Lower lobe of right lung (tissue), 2 donors: ENCODE results near the gene CAMK2G. TPM values are rescaled to one million over a fixed set of nuclear protein-coding genes. Genes with fewer than 3 reads are reported as not detected.

Experiments used
- ATAC-seq, 2 donors: fragments of 200-7000 bp; cut with Tn5 transposase; one replicate each; pipeline ENCODE4 v1.9.1; 2020 to 2022; ENCODE audit warnings: mild to moderate bottlenecking in 2 of 2, moderate library complexity in 2 of 2
- DNase-seq: peaks from one replicate; pipeline ENCODE4 v3.0.0-alpha.2; 2020
- H3K27ac ChIP-seq: fragments of 200-600 bp; one replicate; pipeline ENCODE4 v1.8.0; 2022
- H3K27me3 ChIP-seq: fragments of 200-600 bp; one replicate; pipeline ENCODE4 v1.8.0; 2022; ENCODE audit warnings: low read depth
- H3K36me3 ChIP-seq: fragments of 200-600 bp; one replicate; pipeline ENCODE4 v1.8.0; 2022; ENCODE audit warnings: mild to moderate bottlenecking
- H3K4me1 ChIP-seq: fragments of 200-600 bp; one replicate; pipeline ENCODE4 v1.8.0; 2022
- H3K4me3 ChIP-seq: fragments of 200-600 bp; one replicate; pipeline ENCODE4 v1.8.0; 2022; ENCODE audit warnings: mild to moderate bottlenecking
- H3K9me3 ChIP-seq: fragments of 200-600 bp; one replicate; pipeline ENCODE4 v1.8.0; 2022
- CTCF ChIP-seq: fragments of 200-600 bp; IDR thresholded peaks from one replicate; pipeline ENCODE4 v1.8.0; 2022; ENCODE audit warnings: antibody characterized with exemption, mild to moderate bottlenecking
- intact Hi-C: fragments of 100-400 bp; cut with DNase I; formaldehyde crosslinking; loops from one replicate; pipeline ENCODE4 v1.11.0; 2022
- total RNA-seq: library from RNA; stranded (reverse); fragmentation: NEBNext Ultra II Directional; extraction: Animal tissue kit (Norgen Biotek cat#: 25700); gene quantifications from one replicate; pipeline ENCODE4 v1.2.1, GENCODE V29; 2021
- donor health status: DM: no; HTN: yes; CAD: no; lungs with severe emphysema.

Gene CAMK2G
- total RNA-seq, 1 donor from 2014 or later = 38.4 TPM

- peak; percentile 57 to 61 for ATAC-seq
- DNase-seq = no peak
- Histone ChIP-seq H3K9me3 (no peaks in the 10 kb centered on the region), H3K4me1 (peaks cover 31% of the 10 kb centered on the region), H3K36me3 (no peaks in the 10 kb centered on the region), H3K27ac (peak overlapping the region; percentile 53), H3K27me3 (no peaks in the 10 kb centered on the region), H3K4me3 (no peak overlapping the region)
- intact Hi-C loops = loop anchor here (10.0 kb wide), 2 partner anchors 46 to 196 kb away; no protein-coding TSS in a partner anchor
- TF ChIP-seq CTCF = no peak
These were observed 14.2 kb upstream of the CAMK2G start for GRCh38 chr10:73888514-73888913.

DNA sequence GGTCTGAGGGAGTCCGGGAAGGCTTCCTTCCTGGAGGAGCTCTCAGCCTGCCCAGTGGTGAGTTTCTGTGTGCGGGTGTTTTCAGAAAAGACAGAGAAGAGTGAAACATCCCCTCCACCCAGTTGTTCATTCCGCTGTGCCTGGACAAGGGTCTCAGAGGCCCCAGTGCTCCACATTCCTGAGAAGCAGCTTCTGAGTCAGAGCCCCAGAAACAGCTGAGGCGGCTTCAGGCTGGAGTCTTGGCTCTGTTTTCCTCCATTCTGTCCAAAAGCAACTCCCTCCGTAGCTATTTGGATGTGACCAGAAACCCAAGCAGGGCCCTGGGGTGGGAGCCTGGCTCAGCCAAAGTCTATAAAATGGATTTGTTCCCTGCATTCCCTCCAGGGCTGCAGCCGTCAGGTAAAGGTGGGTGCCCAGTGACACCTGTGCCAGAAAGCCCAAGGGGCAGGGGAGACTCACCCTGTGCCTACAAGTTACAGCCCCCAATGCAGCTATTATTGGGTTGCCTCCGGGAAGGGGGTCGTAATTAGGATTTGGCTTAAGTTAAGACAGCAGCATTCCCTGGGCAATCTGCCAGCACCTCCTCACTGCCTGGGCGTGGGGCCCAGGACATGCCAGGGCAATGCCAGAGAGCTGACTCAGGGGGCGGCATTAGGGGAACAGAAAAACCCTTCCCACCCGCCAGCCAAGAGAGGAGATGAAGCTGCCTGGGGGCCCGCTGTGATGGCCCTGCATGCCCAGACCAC, 13.1 kb upstream of the CAMK2G start:
- H3K36me3 ChIP-seq = no peaks in the 10 kb centered on the region
- peak overlapping the region; percentile 85 for H3K27ac ChIP-seq
- ATAC-seq (peak; percentile 64 to 79), DNase-seq (peak; percentile 71)
- peaks cover 31% of the 10 kb centered on the region for H3K4me1 ChIP-seq
- H3K4me3 ChIP-seq = no peak overlapping the region
- no peak for TF ChIP-seq CTCF
- H3K9me3 ChIP-seq = no peaks in the 10 kb centered on the region
- no peaks in the 10 kb centered on the region for H3K27me3 ChIP-seq
- intact Hi-C loops = loop anchor here (10.0 kb wide), 2 partner anchors 47 to 197 kb away; no protein-coding TSS in a partner anchor

DNA sequence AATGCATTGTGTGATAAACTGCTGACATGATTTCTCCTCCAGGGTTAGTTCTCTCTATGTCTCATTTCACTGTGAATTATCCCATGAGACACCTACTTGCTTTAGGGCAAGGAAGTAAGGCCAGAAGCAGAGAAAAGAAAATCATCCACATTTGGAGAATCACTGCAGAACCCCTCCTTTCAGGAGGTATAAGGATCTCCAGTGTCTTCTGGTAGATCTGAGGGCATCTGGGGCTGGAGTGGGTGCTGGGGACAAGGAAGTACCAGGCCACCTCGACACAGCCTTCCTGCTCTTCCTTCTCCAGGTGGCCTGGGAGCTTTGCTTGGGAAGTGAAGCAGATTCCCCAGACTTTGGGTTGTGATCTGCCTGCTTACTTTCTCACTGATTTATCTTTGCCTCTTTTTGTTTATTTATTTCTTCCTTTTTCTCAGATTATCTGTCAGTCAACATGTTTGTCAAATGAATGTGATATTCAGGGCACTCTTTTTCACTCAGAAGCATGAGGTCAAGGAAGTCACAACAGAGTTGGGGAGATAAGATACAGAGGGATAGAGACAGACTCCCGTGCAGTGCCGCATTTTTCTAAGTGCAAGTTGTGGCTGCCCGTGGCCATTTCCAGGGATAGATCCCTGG, 12.4 kb upstream of the CAMK2G start:
- Histone ChIP-seq H3K27me3 (no peaks in the 10 kb centered on the region), H3K9me3 (no peaks in the 10 kb centered on the region), H3K36me3 (no peaks in the 10 kb centered on the region), H3K27ac (peak overlapping the region; percentile 85), H3K4me3 (no peak overlapping the region), H3K4me1 (peaks cover 31% of the 10 kb centered on the region)
- intact Hi-C loops = loop anchor here (10.0 kb wide), 2 partner anchors 48 to 198 kb away; no protein-coding TSS in a partner anchor
- no peak for TF ChIP-seq CTCF
- no peak for ATAC-seq
- DNase-seq = no peak

- ATAC-seq = peak; percentile 87 to 90
- peak; percentile 92 for TF ChIP-seq CTCF
- intact Hi-C loops = loop anchor here (10.0 kb wide), 2 partner anchors 49 to 199 kb away; no protein-coding TSS in a partner anchor
These were observed 11.8 kb upstream of the CAMK2G start for GRCh38 chr10:73886085-73886529.

DNA sequence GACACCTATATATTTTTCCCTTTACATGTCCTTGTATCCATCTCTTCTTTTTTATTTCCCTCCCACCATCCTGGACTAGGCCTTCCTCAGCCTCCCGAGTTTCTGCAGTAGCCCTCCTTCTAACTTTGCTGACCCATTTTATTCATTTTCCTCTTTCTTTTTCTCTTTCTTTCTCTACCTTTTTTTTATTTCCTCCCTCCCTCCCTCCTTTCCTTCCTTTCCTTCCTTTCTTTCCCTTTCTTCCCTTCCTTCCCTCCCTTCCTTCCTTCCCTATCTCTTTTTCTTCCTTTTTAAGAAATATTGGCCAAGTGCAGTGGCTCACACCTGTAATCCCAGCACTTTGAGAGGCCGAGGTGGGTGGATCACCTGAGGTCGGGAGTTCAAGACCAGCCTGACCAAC, 9.7 kb upstream of the CAMK2G start:
- H3K9me3 ChIP-seq = no peaks in the 10 kb centered on the region
- no peaks in the 10 kb centered on the region for H3K36me3 ChIP-seq
- TF ChIP-seq CTCF = no peak
- H3K4me1 ChIP-seq = peaks cover 38% of the 10 kb centered on the region
- no peak overlapping the region for H3K4me3 ChIP-seq
- H3K27ac ChIP-seq = no peak overlapping the region
- no peaks in the 10 kb centered on the region for H3K27me3 ChIP-seq
- DNase-seq (no peak), ATAC-seq (no peak)
- intact Hi-C loops = loop anchor here (10.0 kb wide), 2 partner anchors 51 to 201 kb away; no protein-coding TSS in a partner anchor

More at GRCh38 chr10:73886085-73886529, 11.8 kb upstream of the CAMK2G start:
- Histone ChIP-seq H3K4me1 (peaks cover 31% of the 10 kb centered on the region), H3K36me3 (no peaks in the 10 kb centered on the region), H3K4me3 (no peak overlapping the region), H3K27ac (peak overlapping the region; percentile 85), H3K27me3 (no peaks in the 10 kb centered on the region), H3K9me3 (no peaks in the 10 kb centered on the region)
- peak; percentile 66 for DNase-seq
